OCI-LY3 (cell line): Measurements from ENCODE around the gene TPCN1.

Experiments used
- H2AFZ ChIP-seq: fragments of 200-600, 300-600 bp; shearing (Covaris generic); 2 replicates; pipeline ENCODE4 v1.6.0; 2014; ENCODE audit warnings: antibody characterized with exemption, low read depth, low read length
- H3K27ac ChIP-seq: fragments of 200-600, 300-600 bp; sonication (generic); 2 replicates; pipeline ENCODE4 v1.5.1; 2014; ENCODE audit warnings: mild to moderate bottlenecking, low read length, moderate library complexity, mixed read lengths
- H3K27me3 ChIP-seq: fragments of 200-600, 300-600 bp; sonication (generic); 2 replicates; pipeline ENCODE4 v1.6.1; 2014; ENCODE audit warnings: low read depth, low read length, mixed read lengths
- H3K36me3 ChIP-seq: fragments of 200-600, 300-600 bp; sonication (generic); replicated peaks from 2 replicates; pipeline ENCODE3; 2014; ENCODE audit warnings: low read depth, low read length, mixed read lengths
- H3K4me1 ChIP-seq: fragments of 300-600, 200-600 bp; sonication (generic); 2 replicates; pipeline ENCODE4 v1.6.1; 2014; ENCODE audit warnings: low read length, mixed read lengths
- H3K4me2 ChIP-seq: fragments of 200-600, 300-600 bp; sonication (generic); 2 replicates; pipeline ENCODE4 v1.6.1; 2014; ENCODE audit warnings: low read length, mixed read lengths
- H3K4me3 ChIP-seq: fragments of 300-600, 200-600 bp; sonication (generic); 2 replicates; pipeline ENCODE4 v1.5.1; 2014; ENCODE audit warnings: antibody characterized with exemption, mild to moderate bottlenecking, low read length, moderate library complexity
- H3K79me2 ChIP-seq: fragments of 300-600, 200-600 bp; shearing (Covaris generic); 2 replicates; pipeline ENCODE4 v1.6.1; 2014; ENCODE audit warnings: mild to moderate bottlenecking, low read length, mixed read lengths
- H3K9ac ChIP-seq: fragments of 300-600, 200-600 bp; shearing (Covaris generic); 2 replicates; pipeline ENCODE4 v1.6.0; 2014; ENCODE audit warnings: mild to moderate bottlenecking, low read length, moderate library complexity
- H3K9me3 ChIP-seq: fragments of 200-600, 300-600 bp; shearing (Covaris generic); 2 replicates; pipeline ENCODE4 v1.6.1; 2014; ENCODE audit warnings: low read length, mixed read lengths; ENCODE audit not compliant: insufficient read depth
- H4K20me1 ChIP-seq: fragments of 200-600, 300-600 bp; sonication (generic); 2 replicates; pipeline ENCODE4 v1.6.1; 2016; ENCODE audit warnings: low read length, mixed read lengths; ENCODE audit not compliant: insufficient read depth
- EZH2phosphoT487 ChIP-seq: fragments of 200-600 bp; shearing (Covaris generic); IDR thresholded peaks from 2 replicates; pipeline ENCODE4 v1.6.1; 2018; ENCODE audit warnings: antibody characterized with exemption, mixed run types, low read depth
- TF ChIP-seq, protein P1 (sequence below): fragments of 200-600, 300-600 bp; sonication (generic); IDR thresholded peaks from 2 replicates; pipeline ENCODE4 v1.5.1; 2014; ENCODE audit warnings: antibody characterized with exemption, low read length, low read depth

TPCN1 gene

DNA sequence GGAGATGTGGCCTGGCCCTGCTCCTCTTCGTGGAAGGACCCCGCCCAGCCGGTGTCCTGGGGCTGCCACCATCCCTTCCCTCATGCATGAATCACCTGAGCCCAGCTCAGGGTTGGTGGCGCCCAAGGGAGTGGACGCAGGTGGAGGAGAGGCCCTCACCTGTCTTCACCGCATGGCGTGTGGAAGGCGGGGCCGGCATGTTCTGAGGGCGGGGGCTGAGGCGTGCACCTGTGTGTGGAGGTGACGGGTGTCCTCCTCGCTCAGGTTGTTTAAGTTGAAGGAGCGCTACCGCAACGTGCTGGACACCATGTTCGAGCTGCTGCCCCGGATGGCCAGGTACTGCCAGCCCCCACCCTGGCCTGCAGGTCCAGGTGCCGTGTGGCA is 66.6 kb downstream of the TPCN1 start:
- Histone ChIP-seq H3K27ac (no peak overlapping the region), H3K4me3 (no peak overlapping the region), H3K36me3 (peaks cover 1% of the 10 kb centered on the region), H3K27me3 (no peaks in the 10 kb centered on the region), H2AFZ (no peak overlapping the region), H3K4me2 (no peak overlapping the region), H3K9ac (no peak overlapping the region), H3K4me1 (no peaks in the 10 kb centered on the region), H3K79me2 (no peaks in the 10 kb centered on the region), H4K20me1 (no peaks in the 10 kb centered on the region), H3K9me3 (no peaks in the 10 kb centered on the region)
- no peak for TF ChIP-seq EZH2phosphoT487
- TF ChIP-seq, protein P1, sequence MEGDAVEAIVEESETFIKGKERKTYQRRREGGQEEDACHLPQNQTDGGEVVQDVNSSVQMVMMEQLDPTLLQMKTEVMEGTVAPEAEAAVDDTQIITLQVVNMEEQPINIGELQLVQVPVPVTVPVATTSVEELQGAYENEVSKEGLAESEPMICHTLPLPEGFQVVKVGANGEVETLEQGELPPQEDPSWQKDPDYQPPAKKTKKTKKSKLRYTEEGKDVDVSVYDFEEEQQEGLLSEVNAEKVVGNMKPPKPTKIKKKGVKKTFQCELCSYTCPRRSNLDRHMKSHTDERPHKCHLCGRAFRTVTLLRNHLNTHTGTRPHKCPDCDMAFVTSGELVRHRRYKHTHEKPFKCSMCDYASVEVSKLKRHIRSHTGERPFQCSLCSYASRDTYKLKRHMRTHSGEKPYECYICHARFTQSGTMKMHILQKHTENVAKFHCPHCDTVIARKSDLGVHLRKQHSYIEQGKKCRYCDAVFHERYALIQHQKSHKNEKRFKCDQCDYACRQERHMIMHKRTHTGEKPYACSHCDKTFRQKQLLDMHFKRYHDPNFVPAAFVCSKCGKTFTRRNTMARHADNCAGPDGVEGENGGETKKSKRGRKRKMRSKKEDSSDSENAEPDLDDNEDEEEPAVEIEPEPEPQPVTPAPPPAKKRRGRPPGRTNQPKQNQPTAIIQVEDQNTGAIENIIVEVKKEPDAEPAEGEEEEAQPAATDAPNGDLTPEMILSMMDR = no peak

DNA sequence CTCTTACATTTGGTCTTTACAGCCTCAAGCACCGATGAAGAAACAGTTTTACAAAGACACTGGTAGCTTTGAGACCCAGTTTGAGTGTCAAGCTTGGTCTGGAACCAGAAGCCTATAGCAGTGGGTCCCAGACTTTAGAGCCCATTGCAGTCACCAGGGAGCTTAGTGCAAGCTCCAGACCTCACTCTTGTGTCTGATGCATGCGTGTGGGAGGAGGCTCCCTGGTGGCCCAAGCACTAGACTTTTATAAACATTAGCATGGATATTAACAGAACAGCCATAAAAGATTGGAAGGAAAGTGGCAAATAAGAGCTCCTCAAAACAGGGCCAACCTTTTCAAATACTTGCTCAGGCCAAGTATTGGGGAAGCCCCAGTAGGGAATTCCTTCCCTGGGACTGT is 68.1 kb downstream of the TPCN1 start:
- Histone ChIP-seq H3K79me2 (no peaks in the 10 kb centered on the region), H3K27ac (no peak overlapping the region), H3K9ac (no peak overlapping the region), H3K4me3 (no peak overlapping the region), H3K27me3 (no peaks in the 10 kb centered on the region), H3K36me3 (peaks cover 7% of the 10 kb centered on the region), H3K4me1 (no peaks in the 10 kb centered on the region), H3K9me3 (no peaks in the 10 kb centered on the region), H2AFZ (no peak overlapping the region), H3K4me2 (no peak overlapping the region), H4K20me1 (no peaks in the 10 kb centered on the region)
- TF ChIP-seq EZH2phosphoT487 = no peak
- TF ChIP-seq, protein P1 = no peak

DNA sequence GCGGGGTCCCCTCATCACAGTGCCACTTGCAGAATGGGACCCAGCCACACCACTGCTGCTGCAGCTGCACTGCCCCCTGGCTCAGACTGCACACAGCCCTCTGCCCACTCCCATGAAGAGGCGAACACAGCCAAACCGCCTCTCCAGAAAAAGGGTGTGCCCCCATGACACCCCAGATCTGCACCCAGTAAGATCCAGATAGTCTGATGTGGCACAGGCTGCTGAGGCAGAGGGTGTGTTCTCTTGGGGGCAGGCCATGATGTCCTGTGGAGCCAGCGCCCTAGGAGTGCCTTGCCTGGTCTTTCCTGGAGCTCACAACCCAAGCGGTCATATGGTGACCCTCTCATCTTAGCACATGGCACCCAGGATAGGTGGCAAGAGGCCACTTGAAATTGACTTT is 69.2 kb downstream of the TPCN1 start:
- Histone ChIP-seq H3K9ac (no peak overlapping the region), H3K36me3 (peaks cover 7% of the 10 kb centered on the region), H3K9me3 (no peaks in the 10 kb centered on the region)

DNA sequence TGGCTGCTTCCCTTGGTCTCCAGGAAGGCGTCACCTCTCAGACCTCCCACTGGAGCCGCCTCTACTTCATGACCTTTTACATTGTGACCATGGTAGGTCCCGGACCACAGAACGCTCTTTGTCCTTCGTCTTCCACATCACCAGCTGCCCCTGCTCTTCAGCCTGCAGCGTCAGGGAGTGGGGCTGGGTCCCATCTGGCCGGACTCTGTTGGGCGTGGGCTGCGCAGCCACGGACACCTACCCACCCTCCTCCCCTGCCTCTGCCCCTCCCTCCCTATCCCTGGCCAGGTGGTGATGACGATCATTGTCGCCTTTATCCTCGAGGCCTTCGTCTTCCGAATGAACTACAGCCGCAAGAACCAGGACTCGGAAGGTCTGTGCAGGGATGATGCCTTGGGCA is 70.3 kb downstream of the TPCN1 start:
- H4K20me1 ChIP-seq = no peaks in the 10 kb centered on the region
- no peak overlapping the region for H3K4me2 ChIP-seq
- H2AFZ ChIP-seq = no peak overlapping the region
- no peak overlapping the region for H3K4me3 ChIP-seq
- H3K27me3 ChIP-seq = no peaks in the 10 kb centered on the region
- no peaks in the 10 kb centered on the region for H3K9me3 ChIP-seq
- H3K4me1 ChIP-seq = no peaks in the 10 kb centered on the region
- no peak for TF ChIP-seq EZH2phosphoT487
- TF ChIP-seq, protein P1 = no peak
- no peak overlapping the region for H3K9ac ChIP-seq
- no peaks in the 10 kb centered on the region for H3K79me2 ChIP-seq
- peaks cover 13% of the 10 kb centered on the region for H3K36me3 ChIP-seq
- no peak overlapping the region for H3K27ac ChIP-seq

More for the DNA sequence above, 69.2 kb downstream of the TPCN1 start:
- Histone ChIP-seq H2AFZ (no peak overlapping the region), H3K79me2 (no peaks in the 10 kb centered on the region), H3K27ac (no peak overlapping the region), H3K4me1 (no peaks in the 10 kb centered on the region), H3K27me3 (no peaks in the 10 kb centered on the region), H3K4me3 (no peak overlapping the region), H4K20me1 (no peaks in the 10 kb centered on the region), H3K4me2 (no peak overlapping the region)
- no peak for TF ChIP-seq EZH2phosphoT487
- TF ChIP-seq, protein P1 = no peak
